ENCODE measurements around the gene NDUFS8. TPM values are rescaled to one million over a fixed set of nuclear protein-coding genes. Genes with fewer than 3 reads are reported as not detected.

Gene NDUFS8
- total RNA-seq, 4 donors from 2014 or later, result 112 to 192 (median 135) TPM

DNA sequence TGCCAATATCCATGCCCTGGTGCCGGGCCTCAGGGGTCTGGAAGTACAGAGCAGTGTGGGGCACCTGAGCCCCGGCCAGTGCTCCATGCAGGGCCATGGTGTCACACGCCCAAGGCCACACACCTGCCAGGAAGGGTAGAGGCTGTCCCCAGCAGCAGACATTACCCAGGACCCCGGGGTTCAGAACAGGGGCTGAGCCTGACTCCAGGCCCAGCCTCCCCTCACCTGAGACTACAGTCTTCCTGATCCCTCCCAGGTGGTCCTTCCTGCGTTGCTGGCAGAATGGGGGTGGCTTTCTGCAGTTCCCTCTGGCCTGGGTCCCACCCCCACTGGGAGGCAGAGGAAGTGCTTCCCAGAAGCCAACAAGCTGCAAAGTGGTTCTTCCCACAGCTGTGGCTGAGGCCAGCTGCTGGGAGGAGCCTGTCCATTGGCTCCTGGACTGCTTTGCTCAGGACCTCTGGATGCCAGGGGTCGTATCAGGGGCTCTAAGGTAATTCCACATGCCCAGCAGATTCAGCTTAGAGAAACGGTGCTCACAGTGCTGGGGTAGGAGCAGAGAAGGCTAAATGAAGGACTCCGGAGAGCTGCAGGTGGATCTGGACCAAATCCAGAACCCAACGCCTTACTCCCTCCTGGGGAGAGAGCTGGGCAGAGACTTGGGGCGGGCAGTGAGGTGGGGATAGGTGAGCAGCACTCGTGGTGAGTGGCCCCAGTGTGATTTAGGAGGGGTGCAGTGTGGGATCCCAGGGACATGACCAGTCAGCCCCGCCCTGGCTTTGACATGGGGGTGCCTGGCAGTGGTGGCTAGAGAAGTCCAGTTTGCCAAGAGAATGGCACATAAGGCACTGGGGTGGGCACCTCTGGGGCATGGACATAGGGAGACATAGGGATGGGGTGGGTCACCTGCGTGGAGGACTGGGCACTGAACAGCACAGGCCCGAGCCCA, 21.0 kb downstream of the NDUFS8 start:
- 90 to 92% methylated on average over 6 of the region's 14 CpGs for WGBS, 2 donors
- Histone ChIP-seq H3K9me3 (no peaks in the 10 kb centered on the region), H3K4me1 (peaks cover 0 to 9% (median 0%) of the 10 kb centered on the region in 3 donors), H3K36me3 (peaks cover 17 to 68% (median 27%) of the 10 kb centered on the region in 3 donors), H3K27me3 (no peaks in the 10 kb centered on the region), H3K27ac (no peak overlapping the region), H3K4me3 (no peak overlapping the region)
- intact Hi-C loops (cut with DNase I), result no loop called here
- TF ChIP-seq, protein P1, sequence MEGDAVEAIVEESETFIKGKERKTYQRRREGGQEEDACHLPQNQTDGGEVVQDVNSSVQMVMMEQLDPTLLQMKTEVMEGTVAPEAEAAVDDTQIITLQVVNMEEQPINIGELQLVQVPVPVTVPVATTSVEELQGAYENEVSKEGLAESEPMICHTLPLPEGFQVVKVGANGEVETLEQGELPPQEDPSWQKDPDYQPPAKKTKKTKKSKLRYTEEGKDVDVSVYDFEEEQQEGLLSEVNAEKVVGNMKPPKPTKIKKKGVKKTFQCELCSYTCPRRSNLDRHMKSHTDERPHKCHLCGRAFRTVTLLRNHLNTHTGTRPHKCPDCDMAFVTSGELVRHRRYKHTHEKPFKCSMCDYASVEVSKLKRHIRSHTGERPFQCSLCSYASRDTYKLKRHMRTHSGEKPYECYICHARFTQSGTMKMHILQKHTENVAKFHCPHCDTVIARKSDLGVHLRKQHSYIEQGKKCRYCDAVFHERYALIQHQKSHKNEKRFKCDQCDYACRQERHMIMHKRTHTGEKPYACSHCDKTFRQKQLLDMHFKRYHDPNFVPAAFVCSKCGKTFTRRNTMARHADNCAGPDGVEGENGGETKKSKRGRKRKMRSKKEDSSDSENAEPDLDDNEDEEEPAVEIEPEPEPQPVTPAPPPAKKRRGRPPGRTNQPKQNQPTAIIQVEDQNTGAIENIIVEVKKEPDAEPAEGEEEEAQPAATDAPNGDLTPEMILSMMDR (IDR thresholded peaks at IDR 0.05), result no peak
- no peak for TF ChIP-seq POLR2A (IDR thresholded peaks at IDR 0.05)
- no peak for DNase-seq

DNA sequence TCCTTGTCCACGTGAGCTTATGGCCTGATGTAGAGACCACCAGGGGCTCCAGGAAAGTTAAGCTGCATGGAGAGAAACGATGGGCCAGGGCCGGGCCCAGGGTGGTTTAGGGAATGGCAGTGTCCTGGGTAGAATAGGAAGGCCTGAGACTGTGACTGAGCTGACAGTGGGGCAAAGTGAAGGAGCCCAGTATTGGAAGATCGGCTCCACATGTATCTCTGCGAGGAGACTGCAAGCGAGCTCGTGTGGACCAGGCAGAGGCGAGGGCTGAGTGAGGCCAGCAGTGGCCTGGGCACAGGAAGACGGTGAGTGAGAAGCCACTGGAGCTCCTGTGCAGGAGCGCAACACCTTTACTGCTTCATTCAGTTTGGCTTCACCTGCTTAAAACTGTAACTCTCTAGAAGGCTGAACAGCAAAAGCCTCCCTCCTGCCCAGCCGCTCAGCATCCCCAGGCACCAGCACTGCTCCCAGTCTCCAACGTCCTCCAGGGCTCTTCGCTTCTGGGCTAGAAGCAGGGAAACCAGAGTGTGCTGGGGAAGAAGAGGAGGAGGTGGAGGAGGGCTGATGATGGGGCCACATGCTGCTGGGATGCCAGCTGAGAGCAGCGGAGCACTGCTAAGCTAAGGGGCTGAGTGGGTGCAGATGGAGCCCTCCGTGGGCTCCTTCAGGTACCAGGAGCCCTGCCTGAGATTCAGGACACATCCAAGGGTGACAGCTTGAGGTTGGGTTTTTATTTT, 21.8 kb downstream of the NDUFS8 start:
- H3K27ac ChIP-seq, result no peak overlapping the region
- H3K36me3 ChIP-seq, result peaks cover 15 to 61% (median 27%) of the 10 kb centered on the region in 3 donors
- TF ChIP-seq POLR2A (IDR thresholded peaks at IDR 0.05), result no peak
- TF ChIP-seq, protein P1 (IDR thresholded peaks at IDR 0.05), result no peak
- no peaks in the 10 kb centered on the region for H3K27me3 ChIP-seq
- WGBS, 2 donors, result 85 to 89% methylated on average over 13 of the region's 15 CpGs
- H3K9me3 ChIP-seq, result no peaks in the 10 kb centered on the region
- intact Hi-C loops (cut with DNase I), result no loop called here
- H3K4me3 ChIP-seq, result no peak overlapping the region
- peaks cover 0 to 9% (median 0%) of the 10 kb centered on the region in 3 donors for H3K4me1 ChIP-seq
- DNase-seq, result no peak

DNA sequence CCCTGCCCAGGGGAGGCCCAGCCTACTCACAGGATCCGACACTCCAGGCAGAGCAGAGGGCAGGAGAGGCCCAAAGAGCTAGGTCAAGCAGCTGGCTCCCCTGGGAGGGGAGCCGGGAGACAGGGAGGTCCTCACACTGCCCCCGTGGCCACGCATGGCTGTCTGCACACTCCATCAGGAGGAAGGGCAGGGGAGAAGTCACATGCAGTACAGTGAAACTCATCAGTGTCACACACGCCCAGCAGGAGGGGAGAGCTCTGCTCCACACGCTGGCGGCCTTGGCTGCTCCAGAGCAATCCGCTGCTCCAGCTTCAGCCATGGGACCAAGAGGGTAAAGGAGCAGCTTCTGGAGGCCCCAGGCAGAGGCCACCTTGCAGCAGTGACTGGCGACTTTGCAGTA, 22.6 kb downstream of the NDUFS8 start:
- Histone ChIP-seq H3K4me1 (peaks cover 0 to under 1% (median 0%) of the 10 kb centered on the region in 3 donors), H3K4me3 (no peak overlapping the region), H3K9me3 (no peaks in the 10 kb centered on the region), H3K36me3 (peaks cover 15 to 58% (median 27%) of the 10 kb centered on the region in 3 donors), H3K27me3 (no peaks in the 10 kb centered on the region), H3K27ac (no peak overlapping the region)
- DNase-seq, result no peak
- intact Hi-C loops (cut with DNase I), result no loop called here
- WGBS, 2 donors, result 68 to 100% methylated on average over 1 to 7 of the region's 9 CpGs
- TF ChIP-seq, protein P1 (IDR thresholded peaks at IDR 0.05), result no peak
- no peak for TF ChIP-seq POLR2A (IDR thresholded peaks at IDR 0.05)

DNA sequence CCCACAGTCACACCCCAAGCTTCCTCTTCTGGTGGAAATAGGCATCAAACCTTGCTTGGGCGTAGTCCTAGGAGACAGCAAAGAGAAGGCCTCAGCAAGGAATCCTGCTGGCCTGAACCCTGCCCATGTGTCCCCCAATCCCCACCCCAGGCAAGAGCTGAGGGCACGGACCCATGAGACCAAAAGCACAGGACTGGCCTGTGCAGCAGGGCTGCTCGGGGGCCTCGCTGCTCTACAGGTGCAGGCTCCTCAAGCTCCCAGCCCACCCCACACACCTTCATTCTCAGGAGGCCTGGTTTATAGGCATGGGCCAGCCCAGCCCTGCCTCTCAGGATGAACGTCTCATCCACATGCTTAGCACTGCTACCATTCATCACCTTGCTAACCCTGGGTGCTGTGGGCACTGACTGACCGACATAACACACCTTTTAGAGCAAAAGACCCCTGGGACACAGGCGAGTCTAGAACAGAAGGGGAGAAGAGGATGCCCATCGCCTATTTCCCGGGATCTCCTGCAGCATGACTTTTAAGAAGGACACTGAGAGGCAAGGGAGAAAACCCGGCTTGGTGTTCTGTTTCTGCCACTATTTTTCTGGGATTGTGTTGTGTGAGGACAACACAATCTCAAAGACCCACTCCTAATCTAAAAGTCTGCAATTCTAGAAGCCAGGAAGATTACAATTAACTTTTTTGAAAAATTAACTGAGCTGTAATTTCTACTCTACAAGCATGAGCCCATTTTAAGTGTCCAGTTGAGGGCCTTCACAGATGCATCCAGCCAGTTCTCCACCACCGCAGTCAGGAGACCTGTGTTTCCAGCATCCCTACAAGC, 23.7 kb downstream of the NDUFS8 start:
- Histone ChIP-seq H3K36me3 (peaks cover 13 to 50% (median 20%) of the 10 kb centered on the region in 3 donors), H3K4me3 (no peak overlapping the region), H3K27me3 (no peaks in the 10 kb centered on the region), H3K27ac (no peak overlapping the region), H3K9me3 (no peaks in the 10 kb centered on the region), H3K4me1 (no peaks in the 10 kb centered on the region)
- 80 to 91% methylated on average over 6 to 8 of the region's 11 CpGs for WGBS, 2 donors
- DNase-seq, result no peak
- TF ChIP-seq POLR2A (IDR thresholded peaks at IDR 0.05), result no peak
- TF ChIP-seq, protein P1 (IDR thresholded peaks at IDR 0.05), result no peak
- intact Hi-C loops (cut with DNase I), result no loop called here
